Suprapubic skin (tissue), 3 donors: Measurements from ENCODE around the gene NR6A1.

Experiments used
- CTCF ChIP-seq, 2 donors: fragments of 200-600 bp in 1 of 2; fragments of 450-650 bp in 1 of 2; sonication (generic) in 1 of 2; IDR thresholded peaks; one replicate each; pipeline ENCODE4 v1.5.1; 2016 to 2019; ENCODE audit warnings: antibody characterized with exemption in 2 of 2, mild to moderate bottlenecking in 1 of 2, moderate library complexity in 1 of 2
- EP300 ChIP-seq: sonication (generic); formaldehyde crosslinking; IDR thresholded peaks from one replicate; pipeline ENCODE4 v1.6.1; 2017; ENCODE audit warnings: antibody characterized with exemption
- POLR2A ChIP-seq, 2 donors: fragments of 450-650 bp; IDR thresholded peaks; one replicate each; pipeline ENCODE4 v1.6.1; 2017; ENCODE audit warnings: antibody characterized with exemption in 2 of 2, mild to moderate bottlenecking in 2 of 2, moderate library complexity in 2 of 2

GRCh38 chr9:124724415-124725067 lies 46.6 kb downstream of the NR6A1 start:
- no peak for TF ChIP-seq CTCF (IDR thresholded peaks at IDR 0.05)
- TF ChIP-seq POLR2A (IDR thresholded peaks at IDR 0.05): no peak
- no peak for TF ChIP-seq EP300
